Measurements from ENCODE around the gene KATNB1. TPM values are rescaled to one million over a fixed set of nuclear protein-coding genes. Genes with fewer than 3 reads are reported as not detected.

The KATNB1 gene
- total RNA-seq, 2 donors from 2014 or later = 20.2 to 33.9 TPM

- no peak for DNase-seq (ENCODE audit: low spot score in 2 of 2)
- no peak for ATAC-seq
- Mint-ChIP-seq H3K36me3 (no peaks in the 10 kb centered on the region), H3K9me3 (no peaks in the 10 kb centered on the region), H3K27ac (peak overlapping the region in 1 of 2 donors; percentile 75)
These were observed 20.3 kb downstream of the KATNB1 start for GRCh38 chr16:57755726-57756423.

GRCh38 chr16:57756424-57757325, 21.1 kb downstream of the KATNB1 start:
- no peaks in the 10 kb centered on the region for H3K36me3 Mint-ChIP-seq
- DNase-seq (ENCODE audit: low spot score in 2 of 2) (no peak), ATAC-seq (peak; percentile 2 to 10)
- H3K9me3 Mint-ChIP-seq = no peaks in the 10 kb centered on the region
- peak overlapping the region in 1 of 2 donors; percentile 75 for H3K27ac Mint-ChIP-seq

- peak; percentile 93 to 95 for ATAC-seq
- no peaks in the 10 kb centered on the region for H3K9me3 Mint-ChIP-seq
These were observed 21.8 kb downstream of the KATNB1 start for GRCh38 chr16:57757326-57757786.

GRCh38 chr16:57757883-57758282, 22.3 kb downstream of the KATNB1 start:
- DNase-seq (ENCODE audit: low spot score in 2 of 2) (no peak), ATAC-seq (no peak)
- H3K36me3 Mint-ChIP-seq = no peaks in the 10 kb centered on the region
- H3K9me3 Mint-ChIP-seq = no peaks in the 10 kb centered on the region
- no peak overlapping the region for H3K27ac Mint-ChIP-seq

More at GRCh38 chr16:57757326-57757786, 21.8 kb downstream of the KATNB1 start:
- Mint-ChIP-seq H3K36me3 (no peaks in the 10 kb centered on the region), H3K27ac (no peak overlapping the region)
- DNase-seq (ENCODE audit: low spot score in 2 of 2) = peak; percentile 80 to 97

- no peaks in the 10 kb centered on the region for H3K36me3 Mint-ChIP-seq
- DNase-seq (ENCODE audit: low spot score in 2 of 2) = no peak
- peak overlapping the region in 1 of 2 donors; percentile 68 for H3K27ac Mint-ChIP-seq
- ATAC-seq = no peak
- no peaks in the 10 kb centered on the region for H3K9me3 Mint-ChIP-seq
These were observed 23.0 kb downstream of the KATNB1 start for GRCh38 chr16:57758331-57759117.

- ATAC-seq (no peak), DNase-seq (ENCODE audit: low spot score in 2 of 2) (no peak)
- Mint-ChIP-seq H3K27ac (no peak overlapping the region), H3K9me3 (no peaks in the 10 kb centered on the region), H3K36me3 (no peaks in the 10 kb centered on the region)
These were observed 23.6 kb downstream of the KATNB1 start for GRCh38 chr16:57759131-57759530.

- Mint-ChIP-seq H3K27ac (peak overlapping the region in 1 of 2 donors; percentile 53), H3K9me3 (no peaks in the 10 kb centered on the region), H3K36me3 (no peaks in the 10 kb centered on the region)
- ATAC-seq (no peak), DNase-seq (ENCODE audit: low spot score in 2 of 2) (no peak)
These were observed 24.2 kb downstream of the KATNB1 start for GRCh38 chr16:57759541-57760356.

GRCh38 chr16:57760357-57761160, 25.0 kb downstream of the KATNB1 start:
- Mint-ChIP-seq H3K9me3 (no peaks in the 10 kb centered on the region), H3K36me3 (no peaks in the 10 kb centered on the region), H3K27ac (no peak overlapping the region)
- ATAC-seq (no peak), DNase-seq (ENCODE audit: low spot score in 2 of 2) (no peak)

- ATAC-seq (no peak), DNase-seq (ENCODE audit: low spot score in 2 of 2) (no peak)
- Mint-ChIP-seq H3K27ac (peak overlapping the region in 1 of 2 donors; percentile 82), H3K36me3 (no peaks in the 10 kb centered on the region), H3K9me3 (no peaks in the 10 kb centered on the region)
These were observed 25.7 kb downstream of the KATNB1 start for GRCh38 chr16:57761301-57761700.

GRCh38 chr16:57761957-57762356, 26.4 kb downstream of the KATNB1 start:
- ATAC-seq (no peak), DNase-seq (ENCODE audit: low spot score in 2 of 2) (no peak)
- H3K27ac Mint-ChIP-seq = no peak overlapping the region
- H3K9me3 Mint-ChIP-seq = no peaks in the 10 kb centered on the region
- H3K36me3 Mint-ChIP-seq = no peaks in the 10 kb centered on the region

- no peaks in the 10 kb centered on the region for H3K36me3 Mint-ChIP-seq
- no peaks in the 10 kb centered on the region for H3K9me3 Mint-ChIP-seq
- DNase-seq (ENCODE audit: low spot score in 2 of 2) = no peak
- no peak for ATAC-seq
- H3K27ac Mint-ChIP-seq = no peak overlapping the region
These were observed 26.9 kb downstream of the KATNB1 start for GRCh38 chr16:57762365-57763040.

GRCh38 chr16:57763285-57764005, 27.9 kb downstream of the KATNB1 start:
- Mint-ChIP-seq H3K9me3 (no peaks in the 10 kb centered on the region), H3K27ac (no peak overlapping the region), H3K36me3 (no peaks in the 10 kb centered on the region)
- DNase-seq (ENCODE audit: low spot score in 2 of 2) (no peak), ATAC-seq (no peak)

- ATAC-seq (no peak), DNase-seq (ENCODE audit: low spot score in 2 of 2) (no peak)
- Mint-ChIP-seq H3K9me3 (no peaks in the 10 kb centered on the region), H3K36me3 (no peaks in the 10 kb centered on the region), H3K27ac (no peak overlapping the region)
These were observed 28.4 kb downstream of the KATNB1 start for GRCh38 chr16:57764006-57764340.

- peak; percentile 54 to 75 for ATAC-seq
- H3K36me3 Mint-ChIP-seq = no peaks in the 10 kb centered on the region
- H3K27ac Mint-ChIP-seq = no peak overlapping the region
- DNase-seq (ENCODE audit: low spot score in 2 of 2) = no peak
- H3K9me3 Mint-ChIP-seq = no peaks in the 10 kb centered on the region
These were observed 29.0 kb downstream of the KATNB1 start for GRCh38 chr16:57764341-57765159.
